Heart left ventricle (tissue), 16 donors: ENCODE data around the gene SCEL. TPM values are rescaled to one million over a fixed set of nuclear protein-coding genes. Genes with fewer than 3 reads are reported as not detected.

Source experiments
- ATAC-seq, 4 donors: fragments of 200-7000 bp; cut with Tn5 transposase; one replicate each; pipeline ENCODE4 v1.9.1; 2020 to 2022; ENCODE audit warnings: moderate library complexity in 4 of 4, mild to moderate bottlenecking in 3 of 4, moderate number of reproducible peaks in 1 of 4
- DNase-seq, 5 donors: peaks; one replicate each; pipeline ENCODE4 v3.0.0-alpha.2; 2020
- H3K27ac ChIP-seq, 12 donors: fragments of 200-600 bp; sonication (generic) in 4 of 12; one replicate each; pipeline versions ENCODE4 v1.5.0 to v1.8.0; 2016 to 2022; ENCODE audit warnings: mild to moderate bottlenecking in 2 of 12
- H3K27me3 ChIP-seq, 9 donors: fragments of 200-600 bp; sonication (generic) in 2 of 9; one replicate each; pipeline versions ENCODE4 v1.5.1 to v1.8.0; 2016 to 2022; ENCODE audit warnings: mild to moderate bottlenecking in 3 of 9
- H3K36me3 ChIP-seq, 9 donors: fragments of 200-600 bp; sonication (generic) in 2 of 9; one replicate each; pipeline versions ENCODE4 v1.5.0 to v1.8.0; 2018 to 2022; ENCODE audit warnings: mild to moderate bottlenecking in 2 of 9
- H3K4me1 ChIP-seq, 12 donors: fragments of 200-600 bp; sonication (generic) in 4 of 12; one replicate each; pipeline versions ENCODE4 v1.5.0 to v1.8.0; 2016 to 2022; ENCODE audit warnings: mild to moderate bottlenecking in 3 of 12
- H3K4me3 ChIP-seq, 12 donors: fragments of 200-600 bp; sonication (generic) in 4 of 12; one replicate each; pipeline versions ENCODE4 v1.5.0 to v1.8.0; 2017 to 2022; ENCODE audit warnings: mild to moderate bottlenecking in 9 of 12, moderate library complexity in 4 of 12
- H3K9me3 ChIP-seq, 12 donors: fragments of 200-600 bp; sonication (generic) in 4 of 12; one replicate each; pipeline versions ENCODE4 v1.5.0 to v1.8.0; 2016 to 2022; ENCODE audit warnings: mild to moderate bottlenecking in 1 of 12
- CTCF ChIP-seq, 12 donors: fragments of 200-600 bp; sonication (generic) in 4 of 12; IDR thresholded peaks; one replicate each; pipeline versions ENCODE4 v1.5.0 to v1.8.0; 2018 to 2022; ENCODE audit warnings: antibody characterized with exemption in 12 of 12, mild to moderate bottlenecking in 5 of 12
- POLR2A ChIP-seq, 2 donors: fragments of 450-650 bp; IDR thresholded peaks; one replicate each; pipeline ENCODE4 v1.6.1; 2017; ENCODE audit warnings: antibody characterized with exemption in 2 of 2, mild to moderate bottlenecking in 2 of 2, moderate library complexity in 2 of 2
- WGBS, 4 donors: extraction: QIAGEN DNeasy Blood & Tissue Kit in 2 of 4; methylation state at CpG; one replicate each; pipeline versions ENCODE4 v1.1.5 to v1.1.7; 2013 to 2018; 5-methylcytosine and 5-hydroxymethylcytosine counted together
- intact Hi-C, 10 donors: fragments of 100-400 bp; cut with DNase I; formaldehyde crosslinking; loops; one replicate each; pipeline versions ENCODE4 v1.11.1 to v1.14.2; 2022
- polyA plus RNA-seq, 2 donors: library from polyadenylated mRNA; stranded (reverse); fragments of 200-250 nt; gene quantifications; one replicate each; pipeline ENCODE4 v1.2.3, GENCODE V29; 2013
- total RNA-seq, 9 donors: library from RNA; depleted of rRNA in 2 of 9; stranded (reverse); fragments of >200 nt in 2 of 9; fragmentation: NEBNext Ultra II Directional in 3 of 9; extraction: Animal tissue kit (Norgen Biotek cat#: 25700) in 3 of 9; gene quantifications; one replicate each; pipeline versions ENCODE4 v1.1.0 to v1.2.4, GENCODE V29; 2016 to 2023
- donor health status: ischemic (EF 13 %, LVEDD 7.1; RV severe dilation, severe dysfunction).
- donor health status: healthy with polysubstance abuse.
- donor health status: DM: no; HTN: yes; CAD: no.
- donor health status: DM: no; HTN: no; CAD: no.
- donor health status: ischemic (EF 25% LVEDD 6.9; RV normal size, moderate dysfunction).
- donor health status: ischemic (EF 25% LVEDD 5.7; RV mildly dilated, moderate dysfunction).
- donor health status: healthy.
- donor health status: DM: yes; HTN: yes; CAD: no.
- donor health status: ischemic (EF 35%, LVEDD 5.7; RV mildly dilated, moderate dysfunction).
- donor health status: nonischemic (EF 11% LVEDD 7.7; RV severe dilation, severe dysfunction).
- donor health status: DM: yes; HTN: yes; CAD: no.
- donor health status: PGD.
- donor health status: ischemic (EF 29% LVEDD 5.4; RV normal size, mild dysfunction).
- donor health status: nonischemic (EF 23%, LVEDD 6.1; RV moderate dilation, normal function).

SCEL gene
- total and polyA plus RNA-seq, 11 donors, result 0.04 to 2.0 TPM; not detected in 9

- ATAC-seq, result no peak
- no peak for DNase-seq
- TF ChIP-seq POLR2A (IDR thresholded peaks at IDR 0.05), result no peak
- peak in 9 of 12 donors; percentile 7 to 39 (median 20) for TF ChIP-seq CTCF (IDR thresholded peaks at IDR 0.05)
- Histone ChIP-seq H3K9me3 (no peaks in the 10 kb centered on the region), H3K27ac (no peak overlapping the region), H3K4me1 (peaks cover 0 to 3% (median 0%) of the 10 kb centered on the region in 12 donors), H3K4me3 (no peak overlapping the region), H3K36me3 (no peaks in the 10 kb centered on the region), H3K27me3 (peaks cover 0 to 4% (median 0%) of the 10 kb centered on the region in 9 donors)
- intact Hi-C loops, result loop anchor here in 1 of 10 donors (10.0 kb wide), 1 partner anchor 48 kb away; no protein-coding TSS in a partner anchor
- 92 to 98% (median 96%) methylated on average over 3 of the region's 3 CpGs for WGBS, 4 donors
These were observed 28.6 kb upstream of the SCEL start for GRCh38 chr13:77506874-77507273.

DNA sequence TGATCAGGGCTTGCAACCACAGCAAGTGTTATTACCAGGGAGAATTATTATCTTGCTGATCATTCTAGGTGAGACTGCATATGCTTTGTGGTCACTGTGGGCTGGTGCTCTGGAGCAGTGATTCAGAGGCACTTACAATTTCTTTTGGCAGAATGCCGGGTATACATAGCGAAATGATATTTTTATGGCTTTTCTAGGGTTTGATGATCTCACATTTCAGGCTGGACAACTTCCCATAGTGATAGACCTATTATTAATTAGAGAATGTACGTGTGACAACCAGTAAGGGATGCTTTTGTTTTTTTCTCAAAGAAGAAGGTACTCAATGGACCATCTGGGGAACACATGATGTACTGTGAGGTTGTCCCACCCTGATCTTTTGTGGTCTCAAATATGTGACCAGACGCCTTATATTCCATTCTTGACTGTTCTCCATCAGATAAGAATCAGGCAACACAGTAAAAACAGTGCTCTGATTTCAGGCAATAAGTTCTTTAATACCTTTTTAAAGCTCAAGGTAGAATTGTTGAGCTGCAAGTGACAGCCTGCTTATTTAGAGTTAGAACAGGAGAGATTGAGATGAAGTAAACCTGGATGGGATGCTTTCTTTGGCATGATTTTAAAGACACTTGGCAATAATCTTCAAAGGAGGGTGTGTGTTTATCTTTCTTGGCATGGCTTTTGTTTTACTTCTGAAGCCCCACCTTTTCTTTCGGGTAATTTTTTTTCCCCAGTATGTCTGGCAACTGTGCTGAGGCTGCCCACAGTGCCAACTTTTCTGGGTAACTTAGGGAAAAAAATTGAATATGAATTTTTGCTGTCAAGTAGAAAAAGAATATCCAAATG, 27.4 kb upstream of the SCEL start:
- Histone ChIP-seq H3K4me1 (peaks cover 0 to 3% (median 0%) of the 10 kb centered on the region in 12 donors), H3K4me3 (no peak overlapping the region), H3K27ac (no peak overlapping the region), H3K27me3 (peaks cover 0 to 4% (median 0%) of the 10 kb centered on the region in 9 donors), H3K36me3 (no peaks in the 10 kb centered on the region), H3K9me3 (no peaks in the 10 kb centered on the region)
- no peak for ATAC-seq
- intact Hi-C loops, result loop anchor here in 1 of 10 donors (10.0 kb wide), 1 partner anchor 47 kb away; no protein-coding TSS in a partner anchor
- 54 to 72% (median 68%) methylated on average over 5 of the region's 5 CpGs for whole genome bisulfite sequencing, 4 donors
- no peak for DNase-seq
- no peak for TF ChIP-seq POLR2A (IDR thresholded peaks at IDR 0.05)
- no peak for TF ChIP-seq CTCF (IDR thresholded peaks at IDR 0.05)

GRCh38 chr13:77508959-77509620, 26.4 kb upstream of the SCEL start:
- 47 to 59% (median 51%) methylated on average over 4 of the region's 4 CpGs for WGBS, 4 donors
- no peak overlapping the region for H3K4me3 ChIP-seq
- DNase-seq (no peak), ATAC-seq (no peak)
- peaks cover 0 to 3% (median 0%) of the 10 kb centered on the region in 12 donors for H3K4me1 ChIP-seq
- no peaks in the 10 kb centered on the region for H3K36me3 ChIP-seq
- intact Hi-C loops, result loop anchor here in 1 of 10 donors (10.0 kb wide), 1 partner anchor 46 kb away; no protein-coding TSS in a partner anchor
- H3K9me3 ChIP-seq, result no peaks in the 10 kb centered on the region
- peaks cover 0 to under 1% (median 0%) of the 10 kb centered on the region in 9 donors for H3K27me3 ChIP-seq
- H3K27ac ChIP-seq, result no peak overlapping the region
- TF ChIP-seq CTCF (IDR thresholded peaks at IDR 0.05) (no peak), POLR2A (IDR thresholded peaks at IDR 0.05) (no peak)

DNA sequence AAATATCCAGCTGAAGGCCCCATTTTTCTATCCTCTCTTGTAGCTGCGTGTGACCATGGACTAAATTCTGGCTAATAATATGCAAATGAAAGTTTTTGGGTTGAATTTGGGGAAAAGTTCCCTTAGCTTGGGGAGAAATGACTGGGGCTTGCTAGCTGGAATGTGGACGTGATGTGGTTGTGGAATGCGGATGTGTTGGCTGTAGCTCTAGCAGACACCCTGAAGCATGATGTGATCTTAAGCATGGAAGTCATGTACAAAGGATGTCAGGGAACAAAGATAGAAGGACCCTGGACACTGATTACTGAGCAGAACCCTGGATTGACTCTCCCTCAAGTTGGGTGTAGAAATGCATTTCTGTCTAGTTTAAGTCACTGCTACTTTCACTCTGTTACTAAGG, 25.4 kb upstream of the SCEL start:
- 80 to 91% (median 87%) methylated on average over 3 of the region's 3 CpGs for WGBS, 4 donors

More for the DNA sequence above, 25.4 kb upstream of the SCEL start:
- intact Hi-C loops, result no loop called here
- H3K4me1 ChIP-seq, result peaks cover 0 to 3% (median 0%) of the 10 kb centered on the region in 12 donors
- H3K36me3 ChIP-seq, result no peaks in the 10 kb centered on the region
- ATAC-seq (no peak), DNase-seq (no peak)
- no peaks in the 10 kb centered on the region for H3K27me3 ChIP-seq
- H3K9me3 ChIP-seq, result no peaks in the 10 kb centered on the region
- no peak for TF ChIP-seq CTCF (IDR thresholded peaks at IDR 0.05)
- no peak for TF ChIP-seq POLR2A (IDR thresholded peaks at IDR 0.05)
- no peak overlapping the region for H3K4me3 ChIP-seq
- no peak overlapping the region for H3K27ac ChIP-seq
